Measurements from ENCODE around the gene HOXA4.

The HOXA4 gene

GRCh38 chr7:27091941-27092818 lies 38.4 kb downstream of the HOXA4 start:
- Histone ChIP-seq H3K27me3 (ENCODE audit: control insufficient read depth in 1 of 2, insufficient read depth in 2 of 2, low read length in 2 of 2) (peaks cover 48 to 77% of the 10 kb centered on the region in 2 donors), H3K4me1 (ENCODE audit: control insufficient read depth in 1 of 2, insufficient read depth in 2 of 2, low read length in 2 of 2) (peaks cover 0 to 19% of the 10 kb centered on the region in 2 donors), H3K9ac (ENCODE audit: low read depth in 1 of 2, low read length in 2 of 2) (no peak overlapping the region), H3K9me3 (ENCODE audit: control insufficient read depth in 1 of 2, low read length in 2 of 2) (no peaks in the 10 kb centered on the region), H3K36me3 (ENCODE audit: control insufficient read depth in 1 of 2, insufficient read depth in 2 of 2, low read length in 2 of 2) (no peaks in the 10 kb centered on the region), H3K27ac (ENCODE audit: low read depth, low read length) (no peak overlapping the region), H3K4me3 (ENCODE audit: low read depth in 1 of 2, low read length in 2 of 2) (no peak overlapping the region)

GRCh38 chr7:27091105-27091504 lies 39.5 kb downstream of the HOXA4 start:
- Histone ChIP-seq H3K4me3 (ENCODE audit: low read depth in 1 of 2, low read length in 2 of 2) (no peak overlapping the region), H3K4me1 (ENCODE audit: control insufficient read depth in 1 of 2, insufficient read depth in 2 of 2, low read length in 2 of 2) (peaks cover 0 to 9% of the 10 kb centered on the region in 2 donors), H3K9ac (ENCODE audit: low read depth in 1 of 2, low read length in 2 of 2) (no peak overlapping the region), H3K36me3 (ENCODE audit: control insufficient read depth in 1 of 2, insufficient read depth in 2 of 2, low read length in 2 of 2) (no peaks in the 10 kb centered on the region), H3K9me3 (ENCODE audit: control insufficient read depth in 1 of 2, low read length in 2 of 2) (no peaks in the 10 kb centered on the region), H3K27ac (ENCODE audit: low read depth, low read length) (no peak overlapping the region), H3K27me3 (ENCODE audit: control insufficient read depth in 1 of 2, insufficient read depth in 2 of 2, low read length in 2 of 2) (peaks cover 40 to 73% of the 10 kb centered on the region in 2 donors)

GRCh38 chr7:27088002-27088922 lies 42.3 kb downstream of the HOXA4 start:
- Histone ChIP-seq H3K9ac (ENCODE audit: low read depth in 1 of 2, low read length in 2 of 2) (no peak overlapping the region), H3K27me3 (ENCODE audit: control insufficient read depth in 1 of 2, insufficient read depth in 2 of 2, low read length in 2 of 2) (peaks cover 30 to 50% of the 10 kb centered on the region in 2 donors)

GRCh38 chr7:27083646-27084045 lies 46.9 kb downstream of the HOXA4 start:
- H3K4me1 ChIP-seq (ENCODE audit: control insufficient read depth in 1 of 2, insufficient read depth in 2 of 2, low read length in 2 of 2): peaks cover 3 to 9% of the 10 kb centered on the region in 2 donors
- no peak overlapping the region for H3K27ac ChIP-seq (ENCODE audit: low read depth, low read length)
- no peaks in the 10 kb centered on the region for H3K9me3 ChIP-seq (ENCODE audit: control insufficient read depth in 1 of 2, low read length in 2 of 2)
- H3K4me3 ChIP-seq (ENCODE audit: low read depth in 1 of 2, low read length in 2 of 2): no peak overlapping the region
- H3K27me3 ChIP-seq (ENCODE audit: control insufficient read depth in 1 of 2, insufficient read depth in 2 of 2, low read length in 2 of 2): peaks cover 9 to 12% of the 10 kb centered on the region in 2 donors
- no peak overlapping the region for H3K9ac ChIP-seq (ENCODE audit: low read depth in 1 of 2, low read length in 2 of 2)
- no peaks in the 10 kb centered on the region for H3K36me3 ChIP-seq (ENCODE audit: control insufficient read depth in 1 of 2, insufficient read depth in 2 of 2, low read length in 2 of 2)

More at GRCh38 chr7:27088002-27088922, 42.3 kb downstream of the HOXA4 start:
- H3K27ac ChIP-seq (ENCODE audit: low read depth, low read length): no peak overlapping the region
- H3K9me3 ChIP-seq (ENCODE audit: control insufficient read depth in 1 of 2, low read length in 2 of 2): no peaks in the 10 kb centered on the region
- no peaks in the 10 kb centered on the region for H3K4me1 ChIP-seq (ENCODE audit: control insufficient read depth in 1 of 2, insufficient read depth in 2 of 2, low read length in 2 of 2)
- H3K36me3 ChIP-seq (ENCODE audit: control insufficient read depth in 1 of 2, insufficient read depth in 2 of 2, low read length in 2 of 2): no peaks in the 10 kb centered on the region
- no peak overlapping the region for H3K4me3 ChIP-seq (ENCODE audit: low read depth in 1 of 2, low read length in 2 of 2)

GRCh38 chr7:27082171-27082570 lies 48.4 kb downstream of the HOXA4 start:
- Histone ChIP-seq H3K4me1 (ENCODE audit: control insufficient read depth in 1 of 2, insufficient read depth in 2 of 2, low read length in 2 of 2) (peaks cover 3 to 9% of the 10 kb centered on the region in 2 donors), H3K9ac (ENCODE audit: low read depth in 1 of 2, low read length in 2 of 2) (no peak overlapping the region), H3K27me3 (ENCODE audit: control insufficient read depth in 1 of 2, insufficient read depth in 2 of 2, low read length in 2 of 2) (peaks cover 0 to 3% of the 10 kb centered on the region in 2 donors), H3K9me3 (ENCODE audit: control insufficient read depth in 1 of 2, low read length in 2 of 2) (no peaks in the 10 kb centered on the region), H3K27ac (ENCODE audit: low read depth, low read length) (no peak overlapping the region), H3K4me3 (ENCODE audit: low read depth in 1 of 2, low read length in 2 of 2) (no peak overlapping the region), H3K36me3 (ENCODE audit: control insufficient read depth in 1 of 2, insufficient read depth in 2 of 2, low read length in 2 of 2) (no peaks in the 10 kb centered on the region)

GRCh38 chr7:27080844-27081436 lies 49.6 kb downstream of the HOXA4 start:
- Histone ChIP-seq H3K4me3 (ENCODE audit: low read depth in 1 of 2, low read length in 2 of 2) (no peak overlapping the region), H3K27ac (ENCODE audit: low read depth, low read length) (no peak overlapping the region), H3K27me3 (ENCODE audit: control insufficient read depth in 1 of 2, insufficient read depth in 2 of 2, low read length in 2 of 2) (peaks cover 0 to 3% of the 10 kb centered on the region in 2 donors), H3K36me3 (ENCODE audit: control insufficient read depth in 1 of 2, insufficient read depth in 2 of 2, low read length in 2 of 2) (no peaks in the 10 kb centered on the region), H3K4me1 (ENCODE audit: control insufficient read depth in 1 of 2, insufficient read depth in 2 of 2, low read length in 2 of 2) (peaks cover 3 to 9% of the 10 kb centered on the region in 2 donors), H3K9me3 (ENCODE audit: control insufficient read depth in 1 of 2, low read length in 2 of 2) (no peaks in the 10 kb centered on the region), H3K9ac (ENCODE audit: low read depth in 1 of 2, low read length in 2 of 2) (no peak overlapping the region)

- H3K27me3 ChIP-seq (ENCODE audit: control insufficient read depth in 1 of 2, insufficient read depth in 2 of 2, low read length in 2 of 2): peaks cover 0 to 2% of the 10 kb centered on the region in 2 donors
- H3K4me3 ChIP-seq (ENCODE audit: low read depth in 1 of 2, low read length in 2 of 2): no peak overlapping the region
- H3K27ac ChIP-seq (ENCODE audit: low read depth, low read length): no peak overlapping the region
- no peaks in the 10 kb centered on the region for H3K9me3 ChIP-seq (ENCODE audit: control insufficient read depth in 1 of 2, low read length in 2 of 2)
- H3K9ac ChIP-seq (ENCODE audit: low read depth in 1 of 2, low read length in 2 of 2): no peak overlapping the region
- no peaks in the 10 kb centered on the region for H3K36me3 ChIP-seq (ENCODE audit: control insufficient read depth in 1 of 2, insufficient read depth in 2 of 2, low read length in 2 of 2)
- H3K4me1 ChIP-seq (ENCODE audit: control insufficient read depth in 1 of 2, insufficient read depth in 2 of 2, low read length in 2 of 2): peaks cover 3 to 11% of the 10 kb centered on the region in 2 donors
Observed at GRCh38 chr7:27079234-27079975, 51.2 kb downstream of the HOXA4 start.

- H3K4me3 ChIP-seq (ENCODE audit: low read depth in 1 of 2, low read length in 2 of 2): no peak overlapping the region
- H3K27ac ChIP-seq (ENCODE audit: low read depth, low read length): no peak overlapping the region
- H3K9ac ChIP-seq (ENCODE audit: low read depth in 1 of 2, low read length in 2 of 2): no peak overlapping the region
- H3K36me3 ChIP-seq (ENCODE audit: control insufficient read depth in 1 of 2, insufficient read depth in 2 of 2, low read length in 2 of 2): no peaks in the 10 kb centered on the region
- H3K27me3 ChIP-seq (ENCODE audit: control insufficient read depth in 1 of 2, insufficient read depth in 2 of 2, low read length in 2 of 2): no peaks in the 10 kb centered on the region
- no peaks in the 10 kb centered on the region for H3K9me3 ChIP-seq (ENCODE audit: control insufficient read depth in 1 of 2, low read length in 2 of 2)
- H3K4me1 ChIP-seq (ENCODE audit: control insufficient read depth in 1 of 2, insufficient read depth in 2 of 2, low read length in 2 of 2): peaks cover 3 to 17% of the 10 kb centered on the region in 2 donors
Observed at GRCh38 chr7:27078616-27079233, 51.8 kb downstream of the HOXA4 start.
